Panc1 (cell line): Measurements from ENCODE around the gene STK11IP. TPM values are rescaled to one million over a fixed set of nuclear protein-coding genes. Genes with fewer than 3 reads are reported as not detected.

Experiments
- ATAC-seq: fragments of 200-7000 bp; cut with Tn5 transposase; 2 replicates; pipeline ENCODE4 v1.9.1; 2020; ENCODE audit warnings: mild to moderate bottlenecking, moderate library complexity
- BruUV-seq: library from RNA; stranded (reverse); fragments of 400-500 nt; replicated peaks from 2 replicates; lab custom pipeline; 2021; lab: Mats Ljungman, UMichigan
- CTCF ChIA-PET: fragments of 300-600 bp; sonication (Branson Sonifier 250); formaldehyde crosslinking; loops from one replicate; lab custom pipeline; 2022; ENCODE audit warnings: antibody characterized with exemption; lab: Charles Lee
- POLR2A ChIA-PET: fragments of 300-600 bp; sonication (Branson Sonifier 250); formaldehyde crosslinking; loops from one replicate; lab custom pipeline; 2022; ENCODE audit warnings: antibody characterized with exemption; lab: Charles Lee
- DNase-seq: peaks from one replicate; pipeline ENCODE4 v3.0.0-alpha.2; 2010; ENCODE audit warnings: low read depth, low spot score
- H3K27ac ChIP-seq: 2 replicates; pipeline ENCODE4 v1.5.1; 2011; ENCODE audit warnings: mild to moderate bottlenecking, low read length, inconsistent platforms
- H3K27me3 ChIP-seq: fragments of 200-500 bp; sonication (Bioruptor generic); 2 replicates; pipeline ENCODE4 v1.6.0; 2014; ENCODE audit warnings: low read length, inconsistent platforms; ENCODE audit not compliant: control insufficient read depth, insufficient read depth
- H3K36me3 ChIP-seq: fragments of 200-500 bp; sonication (Bioruptor generic); 2 replicates; pipeline ENCODE4 v1.5.1; 2014; ENCODE audit warnings: inconsistent platforms, mild to moderate bottlenecking, low read length, moderate library complexity; ENCODE audit not compliant: control insufficient read depth, insufficient read depth
- H3K4me1 ChIP-seq: 2 replicates; pipeline ENCODE4 v1.5.1; 2011; ENCODE audit warnings: inconsistent platforms, mild to moderate bottlenecking, low read length, moderate library complexity; ENCODE audit not compliant: control insufficient read depth, insufficient read depth
- H3K4me3 ChIP-seq, 2 experiments: 2 replicates each; pipeline ENCODE4 v1.5.1; 2011 to 2012; ENCODE audit warnings: low read depth in 2 of 2, low read length in 2 of 2, mild to moderate bottlenecking in 2 of 2, inconsistent platforms in 1 of 2, moderate library complexity in 1 of 2
- H3K9me3 ChIP-seq: fragments of 200-500 bp; sonication (Bioruptor generic); 2 replicates; pipeline ENCODE4 v1.5.1; 2014; ENCODE audit warnings: low read depth, mild to moderate bottlenecking, inconsistent platforms, low read length, moderate library complexity; ENCODE audit not compliant: control insufficient read depth, insufficient read depth
- POLR2AphosphoS5 ChIP-seq: IDR thresholded peaks from 2 replicates; pipeline ENCODE4 v1.6.1; 2012; ENCODE audit warnings: mild to moderate bottlenecking, low read depth, low read length, moderate library complexity
- SIN3A ChIP-seq: IDR thresholded peaks from 2 replicates; pipeline ENCODE4 v1.6.1; 2012; ENCODE audit warnings: low read depth, mild to moderate bottlenecking, low read length, moderate library complexity, borderline replicate concordance; ENCODE audit not compliant: insufficient read depth
- TCF7L2 ChIP-seq: IDR thresholded peaks from 2 replicates; pipeline ENCODE4 v1.6.1; 2011; ENCODE audit warnings: mild to moderate bottlenecking, low read depth, low read length, inconsistent platforms
- in situ Hi-C: cut with HindIII; loops from 2 replicates; pipeline ENCODE4 v1.10.0; 2016; ENCODE audit warnings: low sequenced_read_pairs, low pct_unique_long_range_greater_than_20kb
- intact Hi-C: fragments of 100-400 bp; cut with micrococcal nuclease; formaldehyde crosslinking; loops from one replicate; pipeline ENCODE4 v1.10.0; 2022; ENCODE audit not compliant: unreplicated experiment
- total RNA-seq: library from RNA; stranded (reverse); gene quantifications from one replicate; pipeline ENCODE4 v1.2.1, GENCODE V29; 2021; ENCODE audit not compliant: unreplicated experiment
- TF ChIP-seq, protein P1 (sequence below), 2 experiments: IDR thresholded peaks; 2 replicates each; pipeline ENCODE4 v1.6.1; 2011 to 2012; ENCODE audit warnings: low read depth in 2 of 2, control low read depth in 1 of 2, low read length in 1 of 2, mild to moderate bottlenecking in 1 of 2, moderate library complexity in 1 of 2; ENCODE audit not compliant: insufficient read depth in 1 of 2
- TF ChIP-seq, protein P2 (sequence below): fragments of 450-650 bp; IDR thresholded peaks from 2 replicates; pipeline ENCODE4 v1.5.1; 2017; ENCODE audit warnings: mild to moderate bottlenecking

Gene STK11IP
- total RNA-seq, 1 experiment from 2014 or later: 48.2 TPM

DNA sequence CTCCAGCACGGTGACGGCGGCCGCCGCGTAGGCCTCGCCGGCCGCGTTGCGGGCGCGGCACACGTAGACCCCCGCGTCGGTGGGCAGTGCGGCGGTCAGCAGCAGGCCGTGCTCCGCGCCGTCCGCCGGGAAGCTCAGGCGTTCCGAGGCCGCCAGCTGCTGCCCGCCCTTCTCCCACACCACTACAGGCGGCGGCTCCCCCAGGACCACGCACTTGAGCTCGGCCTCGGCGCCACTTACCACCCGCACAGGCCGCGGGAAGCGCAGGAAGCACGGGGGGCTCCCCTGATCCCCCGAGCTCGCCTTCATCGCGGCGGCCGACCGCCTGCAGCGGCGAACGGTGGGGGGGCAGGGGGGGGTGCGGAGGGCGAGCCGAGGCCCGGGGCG, 26.7 kb upstream of the STK11IP start:
- H3K4me1 ChIP-seq: peaks cover 16% of the 10 kb centered on the region
- peak overlapping the region; percentile 49 for H3K4me3 ChIP-seq
- CTCF ChIA-PET: interaction anchor here (1.2 kb wide), 1 partner anchor 10 kb away, joined by 3 read pairs; no protein-coding TSS in a partner anchor
- intact Hi-C loops (no loop called here), in situ Hi-C loops (no loop called here)
- POLR2A ChIA-PET: interaction anchor here (0.6 to 1.4 kb wide), 2 partner anchors 26 to 325 kb away, joined by 3 to 8 read pairs; no protein-coding TSS in a partner anchor
- TF ChIP-seq, protein P1, sequence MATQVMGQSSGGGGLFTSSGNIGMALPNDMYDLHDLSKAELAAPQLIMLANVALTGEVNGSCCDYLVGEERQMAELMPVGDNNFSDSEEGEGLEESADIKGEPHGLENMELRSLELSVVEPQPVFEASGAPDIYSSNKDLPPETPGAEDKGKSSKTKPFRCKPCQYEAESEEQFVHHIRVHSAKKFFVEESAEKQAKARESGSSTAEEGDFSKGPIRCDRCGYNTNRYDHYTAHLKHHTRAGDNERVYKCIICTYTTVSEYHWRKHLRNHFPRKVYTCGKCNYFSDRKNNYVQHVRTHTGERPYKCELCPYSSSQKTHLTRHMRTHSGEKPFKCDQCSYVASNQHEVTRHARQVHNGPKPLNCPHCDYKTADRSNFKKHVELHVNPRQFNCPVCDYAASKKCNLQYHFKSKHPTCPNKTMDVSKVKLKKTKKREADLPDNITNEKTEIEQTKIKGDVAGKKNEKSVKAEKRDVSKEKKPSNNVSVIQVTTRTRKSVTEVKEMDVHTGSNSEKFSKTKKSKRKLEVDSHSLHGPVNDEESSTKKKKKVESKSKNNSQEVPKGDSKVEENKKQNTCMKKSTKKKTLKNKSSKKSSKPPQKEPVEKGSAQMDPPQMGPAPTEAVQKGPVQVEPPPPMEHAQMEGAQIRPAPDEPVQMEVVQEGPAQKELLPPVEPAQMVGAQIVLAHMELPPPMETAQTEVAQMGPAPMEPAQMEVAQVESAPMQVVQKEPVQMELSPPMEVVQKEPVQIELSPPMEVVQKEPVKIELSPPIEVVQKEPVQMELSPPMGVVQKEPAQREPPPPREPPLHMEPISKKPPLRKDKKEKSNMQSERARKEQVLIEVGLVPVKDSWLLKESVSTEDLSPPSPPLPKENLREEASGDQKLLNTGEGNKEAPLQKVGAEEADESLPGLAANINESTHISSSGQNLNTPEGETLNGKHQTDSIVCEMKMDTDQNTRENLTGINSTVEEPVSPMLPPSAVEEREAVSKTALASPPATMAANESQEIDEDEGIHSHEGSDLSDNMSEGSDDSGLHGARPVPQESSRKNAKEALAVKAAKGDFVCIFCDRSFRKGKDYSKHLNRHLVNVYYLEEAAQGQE (IDR thresholded peaks at IDR 0.05; ENCODE audit: insufficient read depth in 1 of 2, low read depth in 2 of 2, low read length in 1 of 2): no peak
- TF ChIP-seq, protein P2, sequence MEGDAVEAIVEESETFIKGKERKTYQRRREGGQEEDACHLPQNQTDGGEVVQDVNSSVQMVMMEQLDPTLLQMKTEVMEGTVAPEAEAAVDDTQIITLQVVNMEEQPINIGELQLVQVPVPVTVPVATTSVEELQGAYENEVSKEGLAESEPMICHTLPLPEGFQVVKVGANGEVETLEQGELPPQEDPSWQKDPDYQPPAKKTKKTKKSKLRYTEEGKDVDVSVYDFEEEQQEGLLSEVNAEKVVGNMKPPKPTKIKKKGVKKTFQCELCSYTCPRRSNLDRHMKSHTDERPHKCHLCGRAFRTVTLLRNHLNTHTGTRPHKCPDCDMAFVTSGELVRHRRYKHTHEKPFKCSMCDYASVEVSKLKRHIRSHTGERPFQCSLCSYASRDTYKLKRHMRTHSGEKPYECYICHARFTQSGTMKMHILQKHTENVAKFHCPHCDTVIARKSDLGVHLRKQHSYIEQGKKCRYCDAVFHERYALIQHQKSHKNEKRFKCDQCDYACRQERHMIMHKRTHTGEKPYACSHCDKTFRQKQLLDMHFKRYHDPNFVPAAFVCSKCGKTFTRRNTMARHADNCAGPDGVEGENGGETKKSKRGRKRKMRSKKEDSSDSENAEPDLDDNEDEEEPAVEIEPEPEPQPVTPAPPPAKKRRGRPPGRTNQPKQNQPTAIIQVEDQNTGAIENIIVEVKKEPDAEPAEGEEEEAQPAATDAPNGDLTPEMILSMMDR: no peak
- no peak for TF ChIP-seq POLR2AphosphoS5
- TF ChIP-seq TCF7L2: no peak
- no peak for TF ChIP-seq SIN3A
- H3K27me3 ChIP-seq: no peaks in the 10 kb centered on the region
- no peak overlapping the region for H3K27ac ChIP-seq
- ATAC-seq (peak; percentile 70), DNase-seq (no peak)
- H3K36me3 ChIP-seq: no peaks in the 10 kb centered on the region
- BruUV-seq: no TSS peak
- no peaks in the 10 kb centered on the region for H3K9me3 ChIP-seq

DNA sequence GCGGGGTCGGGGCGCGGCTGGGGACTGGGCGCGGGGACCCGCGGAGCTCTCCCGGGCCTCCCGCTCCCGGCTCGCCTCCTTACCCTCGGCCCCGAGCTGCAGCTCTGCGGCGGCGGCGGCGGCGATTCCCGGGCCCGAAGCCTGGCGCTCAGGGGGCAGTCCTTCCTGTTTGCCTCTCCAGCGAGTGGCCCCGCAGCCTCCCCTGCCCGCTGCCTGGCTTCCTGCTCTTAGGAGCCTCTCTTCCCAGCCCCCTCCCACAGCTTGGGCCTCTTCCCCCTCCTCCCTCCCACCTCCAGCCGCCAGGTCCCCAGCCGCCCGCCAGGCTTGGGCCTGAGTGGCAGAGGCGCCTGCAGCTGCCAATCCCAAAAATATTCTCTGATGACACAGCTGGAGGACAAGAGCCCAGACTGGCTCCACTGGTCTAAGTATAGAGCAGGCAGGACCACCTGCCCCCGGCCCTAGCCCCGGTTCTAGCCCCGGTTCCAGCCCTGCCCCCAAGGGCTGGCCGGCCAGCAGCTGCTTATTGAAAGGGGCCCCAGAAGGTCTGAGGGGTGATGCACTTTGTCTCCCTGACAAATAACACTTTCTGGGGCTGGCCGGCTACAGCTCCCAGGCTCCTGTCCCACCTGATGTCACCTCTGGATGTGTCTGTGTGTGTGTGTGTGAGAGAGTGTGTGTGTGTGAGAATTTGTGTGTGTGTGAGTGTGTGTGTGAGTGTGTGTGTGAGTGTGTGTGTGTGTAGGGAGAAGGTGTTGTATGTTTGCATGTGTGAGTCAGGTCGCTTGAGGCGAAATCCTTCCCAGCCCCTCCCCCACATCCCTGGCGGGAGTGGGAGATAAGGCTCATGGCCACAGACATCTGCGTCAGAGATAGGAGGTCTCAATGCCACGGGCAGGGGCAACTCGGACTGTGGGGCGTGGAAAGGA, 26.1 kb upstream of the STK11IP start, which contains the start of gene OBSL1:
Gene OBSL1, minus strand, starts transcription at position 229 of the 926 bp plus-strand sequence. CDS start 307 bp downstream, outside the sequence.
- intact Hi-C loops (no loop called here), in situ Hi-C loops (no loop called here)
- ATAC-seq (peak; percentile 84), DNase-seq (no peak)
- no TSS peak for BruUV-seq
- POLR2A ChIA-PET: interaction anchor here (1.4 kb wide), 1 partner anchor 25 kb away, joined by 3 read pairs; no protein-coding TSS in a partner anchor
- CTCF ChIA-PET: interaction anchor here (1.2 kb wide), 1 partner anchor 11 kb away, joined by 3 read pairs; no protein-coding TSS in a partner anchor
- TF ChIP-seq, protein P2: no peak
- TF ChIP-seq TCF7L2 (no peak), SIN3A (no peak), POLR2AphosphoS5 (no peak)
- TF ChIP-seq, protein P1 (IDR thresholded peaks at IDR 0.05; ENCODE audit: insufficient read depth in 1 of 2, low read depth in 2 of 2, low read length in 1 of 2): no peak
- H3K36me3 ChIP-seq: no peaks in the 10 kb centered on the region
- no peaks in the 10 kb centered on the region for H3K9me3 ChIP-seq
- H3K27me3 ChIP-seq: no peaks in the 10 kb centered on the region
- peaks cover 16% of the 10 kb centered on the region for H3K4me1 ChIP-seq
- H3K4me3 ChIP-seq: peak within 1 kb of the TSS; percentile 49
- H3K27ac ChIP-seq: peak within 1 kb of the TSS; percentile 59; the same call in 1 of the 2 replicates
